Ishikawa (cell line): ENCODE results near the gene SDCCAG8.

Experiments
- CEBPB ChIP-seq: IDR thresholded peaks from 2 replicates; pipeline ENCODE4 v1.6.1; 2012
- CREB1 ChIP-seq: IDR thresholded peaks from 2 replicates; pipeline ENCODE4 v1.6.1; 2012; ENCODE audit warnings: low read depth
- EGR1 ChIP-seq: IDR thresholded peaks from 2 replicates; pipeline ENCODE4 v1.6.1; 2012
- EP300 ChIP-seq: IDR thresholded peaks from 2 replicates; pipeline ENCODE4 v1.6.1; 2012; ENCODE audit warnings: borderline replicate concordance
- FOXM1 ChIP-seq: IDR thresholded peaks from 2 replicates; pipeline ENCODE4 v1.6.1; 2012; ENCODE audit warnings: low read depth, borderline replicate concordance
- NFIC ChIP-seq: IDR thresholded peaks from 2 replicates; pipeline ENCODE4 v1.6.1; 2012
- RAD21 ChIP-seq: IDR thresholded peaks from 2 replicates; pipeline ENCODE4 v1.6.1; 2012; ENCODE audit warnings: low read depth
- TAF1 ChIP-seq: IDR thresholded peaks from 2 replicates; pipeline ENCODE4 v1.6.1; 2012; ENCODE audit warnings: low read depth, mild to moderate bottlenecking
- TCF12 ChIP-seq: IDR thresholded peaks from 2 replicates; pipeline ENCODE4 v1.6.1; 2012; ENCODE audit warnings: low read depth
- TEAD4 ChIP-seq: IDR thresholded peaks from 2 replicates; pipeline ENCODE4 v1.6.1; 2012
- YY1 ChIP-seq: IDR thresholded peaks from 2 replicates; pipeline ENCODE4 v1.6.1; 2012; ENCODE audit warnings: low read depth
- TF ChIP-seq, protein P1 (sequence below): IDR thresholded peaks from 2 replicates; pipeline ENCODE4 v1.6.1; 2012; ENCODE audit warnings: low read depth, mild to moderate bottlenecking
- TF ChIP-seq, protein P2 (sequence below): IDR thresholded peaks from 2 replicates; pipeline ENCODE4 v1.6.1; 2012

DNA sequence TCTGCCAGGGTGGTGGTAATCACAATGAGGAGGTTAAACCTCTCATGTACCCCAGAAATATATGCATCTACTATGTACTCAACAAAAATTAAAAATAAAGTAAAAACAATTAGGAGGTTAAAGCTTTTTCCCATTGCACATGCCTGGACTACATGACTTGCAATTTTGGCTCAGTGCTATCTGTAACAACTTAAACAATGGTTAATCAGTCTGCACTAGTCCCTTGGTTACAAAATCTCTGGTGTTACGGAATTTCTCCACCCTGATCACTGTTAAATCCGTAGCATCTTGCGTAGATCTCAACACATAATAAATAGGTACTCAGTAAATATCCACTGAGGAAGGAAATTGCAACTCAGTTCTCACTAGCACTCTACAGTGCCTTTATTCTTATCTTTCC, 66.5 kb downstream of the SDCCAG8 start:
- no peak for TF ChIP-seq EP300
- TF ChIP-seq CEBPB: no peak
- no peak for TF ChIP-seq TAF1
- TF ChIP-seq, protein P1, sequence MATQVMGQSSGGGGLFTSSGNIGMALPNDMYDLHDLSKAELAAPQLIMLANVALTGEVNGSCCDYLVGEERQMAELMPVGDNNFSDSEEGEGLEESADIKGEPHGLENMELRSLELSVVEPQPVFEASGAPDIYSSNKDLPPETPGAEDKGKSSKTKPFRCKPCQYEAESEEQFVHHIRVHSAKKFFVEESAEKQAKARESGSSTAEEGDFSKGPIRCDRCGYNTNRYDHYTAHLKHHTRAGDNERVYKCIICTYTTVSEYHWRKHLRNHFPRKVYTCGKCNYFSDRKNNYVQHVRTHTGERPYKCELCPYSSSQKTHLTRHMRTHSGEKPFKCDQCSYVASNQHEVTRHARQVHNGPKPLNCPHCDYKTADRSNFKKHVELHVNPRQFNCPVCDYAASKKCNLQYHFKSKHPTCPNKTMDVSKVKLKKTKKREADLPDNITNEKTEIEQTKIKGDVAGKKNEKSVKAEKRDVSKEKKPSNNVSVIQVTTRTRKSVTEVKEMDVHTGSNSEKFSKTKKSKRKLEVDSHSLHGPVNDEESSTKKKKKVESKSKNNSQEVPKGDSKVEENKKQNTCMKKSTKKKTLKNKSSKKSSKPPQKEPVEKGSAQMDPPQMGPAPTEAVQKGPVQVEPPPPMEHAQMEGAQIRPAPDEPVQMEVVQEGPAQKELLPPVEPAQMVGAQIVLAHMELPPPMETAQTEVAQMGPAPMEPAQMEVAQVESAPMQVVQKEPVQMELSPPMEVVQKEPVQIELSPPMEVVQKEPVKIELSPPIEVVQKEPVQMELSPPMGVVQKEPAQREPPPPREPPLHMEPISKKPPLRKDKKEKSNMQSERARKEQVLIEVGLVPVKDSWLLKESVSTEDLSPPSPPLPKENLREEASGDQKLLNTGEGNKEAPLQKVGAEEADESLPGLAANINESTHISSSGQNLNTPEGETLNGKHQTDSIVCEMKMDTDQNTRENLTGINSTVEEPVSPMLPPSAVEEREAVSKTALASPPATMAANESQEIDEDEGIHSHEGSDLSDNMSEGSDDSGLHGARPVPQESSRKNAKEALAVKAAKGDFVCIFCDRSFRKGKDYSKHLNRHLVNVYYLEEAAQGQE: no peak
- TF ChIP-seq RAD21: no peak
- TF ChIP-seq CREB1: no peak
- no peak for TF ChIP-seq NFIC
- TF ChIP-seq FOXM1: no peak
- TF ChIP-seq TCF12: no peak
- TF ChIP-seq TEAD4: no peak
- no peak for TF ChIP-seq YY1
- TF ChIP-seq EGR1: no peak
- TF ChIP-seq, protein P2, sequence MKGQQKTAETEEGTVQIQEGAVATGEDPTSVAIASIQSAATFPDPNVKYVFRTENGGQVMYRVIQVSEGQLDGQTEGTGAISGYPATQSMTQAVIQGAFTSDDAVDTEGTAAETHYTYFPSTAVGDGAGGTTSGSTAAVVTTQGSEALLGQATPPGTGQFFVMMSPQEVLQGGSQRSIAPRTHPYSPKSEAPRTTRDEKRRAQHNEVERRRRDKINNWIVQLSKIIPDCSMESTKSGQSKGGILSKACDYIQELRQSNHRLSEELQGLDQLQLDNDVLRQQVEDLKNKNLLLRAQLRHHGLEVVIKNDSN: no peak
